Activated CD4-positive, CD25-positive, alpha-beta regulatory T cell treated with anti-CD3 and anti-CD28 coated beads, Interleukin-2, amount 50 U/mL, for 16 hours (primary cell): ENCODE data around the gene SNAPC4.

Experiments
- DNase-seq: peaks from one replicate; pipeline ENCODE4 v3.0.0-alpha.2; 2020; ENCODE audit warnings: low read depth, low spot score

Gene SNAPC4

DNA sequence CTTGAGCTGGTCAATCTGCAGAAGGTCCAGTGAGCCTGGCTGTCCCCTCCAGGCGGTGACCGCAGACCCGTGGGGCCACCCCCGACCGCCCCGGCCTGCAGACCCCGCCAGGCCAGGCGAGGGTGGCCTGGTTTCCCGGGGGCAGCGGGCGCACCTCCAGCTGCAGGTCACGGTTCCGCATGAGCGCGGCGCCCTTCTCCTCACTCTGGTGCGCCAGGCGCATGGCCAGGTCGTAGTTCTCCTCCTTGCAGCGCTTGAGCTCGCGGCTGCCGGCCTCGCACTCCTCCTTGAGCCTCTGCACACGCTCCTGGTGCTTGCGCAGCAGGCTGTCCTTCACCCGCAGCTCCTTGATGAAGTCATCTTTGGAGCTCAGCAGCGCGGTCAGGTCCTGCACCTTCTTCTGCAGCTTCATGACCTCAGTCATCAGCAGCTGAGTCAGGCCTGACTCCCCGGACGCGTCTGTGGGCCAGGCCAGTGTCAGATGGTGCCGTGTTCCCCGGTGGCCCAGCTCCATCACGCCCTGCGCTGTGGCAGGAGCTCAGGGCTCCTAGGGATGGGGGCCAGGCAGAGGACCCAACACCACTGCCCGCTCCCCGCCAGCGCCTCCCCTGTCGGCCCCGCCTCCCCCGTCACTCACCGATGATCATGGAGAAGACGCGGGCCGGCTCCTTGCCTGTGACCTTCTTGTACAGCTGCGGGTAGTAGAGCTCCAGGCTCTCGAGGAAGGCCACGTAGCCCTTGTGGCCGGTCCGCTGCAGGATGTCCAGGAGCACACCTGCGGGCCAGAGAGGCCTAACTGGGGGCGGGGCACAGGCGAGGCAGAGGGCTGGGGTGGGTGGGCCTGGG lies 29.1 kb downstream of the SNAPC4 start:
- DNase-seq, result no peak

GRCh38 chr9:136370037-136370436 lies 29.9 kb downstream of the SNAPC4 start:
- DNase-seq, result no peak

DNA sequence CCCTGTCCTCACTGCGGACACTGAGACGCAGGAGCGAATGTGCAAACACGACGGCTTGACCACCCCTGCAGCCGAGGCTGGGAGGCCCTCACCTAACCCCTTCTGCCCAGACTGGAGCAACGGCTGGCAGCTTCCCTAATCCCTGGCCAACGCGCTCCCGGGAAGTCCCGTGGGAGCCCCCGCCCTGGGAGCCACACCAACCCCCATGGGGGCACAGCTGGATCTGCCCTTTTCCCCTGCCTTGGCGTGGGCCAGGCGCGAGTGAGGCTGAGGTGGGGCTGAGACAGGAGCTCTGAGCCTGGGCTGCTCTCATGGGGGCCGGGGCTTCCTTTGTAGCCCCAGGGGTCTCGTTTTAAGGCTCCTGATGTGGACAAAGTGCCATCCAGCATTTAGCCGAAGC lies 31.8 kb downstream of the SNAPC4 start:
- no peak for DNase-seq

- no peak for DNase-seq
Measured at GRCh38 chr9:136367296-136368145, 32.4 kb downstream of the SNAPC4 start.

DNA sequence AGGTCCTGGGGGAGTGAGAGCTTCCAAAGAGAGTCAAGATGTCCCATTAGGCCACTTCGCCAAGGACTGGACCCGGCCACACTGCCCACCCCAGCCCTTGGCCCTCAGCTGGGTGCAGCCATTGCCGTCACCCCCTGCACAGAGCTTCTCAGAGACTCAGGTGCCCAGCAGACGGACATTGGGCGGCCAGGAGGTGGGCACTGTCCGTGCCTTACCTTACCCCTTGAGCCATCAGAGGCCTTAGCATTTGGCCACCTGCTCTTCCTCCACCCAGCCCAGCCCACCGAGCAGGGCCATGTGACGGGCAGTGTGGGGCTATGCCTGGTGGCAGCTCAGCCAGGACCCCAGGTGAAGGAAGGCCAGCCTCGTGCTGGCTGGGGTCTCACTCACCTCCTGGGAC lies 33.1 kb downstream of the SNAPC4 start:
- no peak for DNase-seq

- DNase-seq, result no peak
Measured at GRCh38 chr9:136365775-136366222, 34.2 kb downstream of the SNAPC4 start.

DNA sequence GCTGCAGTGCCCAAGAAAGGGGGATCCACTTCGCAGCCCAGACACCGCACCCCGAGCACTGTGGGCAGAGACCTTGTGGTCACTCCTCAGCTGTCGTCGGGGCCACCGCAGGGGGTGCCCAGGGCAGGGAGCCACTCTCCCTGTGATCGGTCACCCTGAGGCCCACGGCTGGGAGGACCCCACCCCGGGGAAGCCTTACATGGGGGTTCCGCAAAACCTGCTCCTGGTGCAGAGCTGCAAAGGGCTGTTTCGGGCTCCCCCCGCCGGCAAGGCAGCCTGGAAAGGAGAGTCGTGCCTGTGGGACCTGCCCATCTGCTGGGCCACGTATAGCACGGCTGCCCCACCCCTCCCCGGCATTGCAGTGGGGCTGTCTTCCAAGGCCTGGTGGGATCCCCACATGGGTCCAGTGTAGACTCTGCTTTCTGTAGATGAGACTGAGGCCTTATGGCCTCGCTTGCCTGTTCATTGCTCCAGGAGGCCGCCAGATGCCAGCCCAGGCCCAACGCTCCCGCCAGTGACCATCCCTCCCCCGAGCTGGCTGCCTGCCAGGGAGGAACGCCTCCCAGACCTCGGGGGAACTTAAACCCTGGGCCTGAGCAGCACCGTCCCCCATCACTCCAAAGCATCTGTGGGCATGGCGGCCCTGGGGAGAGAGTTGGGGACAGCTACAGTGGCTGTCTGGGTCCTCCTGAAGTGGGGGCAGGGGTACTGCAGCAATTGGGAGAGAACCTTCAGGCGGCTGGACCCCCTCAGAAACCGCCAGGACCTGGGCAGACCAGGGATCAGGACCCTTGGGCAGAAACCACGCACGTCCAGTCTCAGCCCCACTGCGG lies 34.8 kb downstream of the SNAPC4 start:
- DNase-seq, result no peak

- no peak for DNase-seq
Measured at GRCh38 chr9:136363949-136364748, 35.8 kb downstream of the SNAPC4 start.

DNA sequence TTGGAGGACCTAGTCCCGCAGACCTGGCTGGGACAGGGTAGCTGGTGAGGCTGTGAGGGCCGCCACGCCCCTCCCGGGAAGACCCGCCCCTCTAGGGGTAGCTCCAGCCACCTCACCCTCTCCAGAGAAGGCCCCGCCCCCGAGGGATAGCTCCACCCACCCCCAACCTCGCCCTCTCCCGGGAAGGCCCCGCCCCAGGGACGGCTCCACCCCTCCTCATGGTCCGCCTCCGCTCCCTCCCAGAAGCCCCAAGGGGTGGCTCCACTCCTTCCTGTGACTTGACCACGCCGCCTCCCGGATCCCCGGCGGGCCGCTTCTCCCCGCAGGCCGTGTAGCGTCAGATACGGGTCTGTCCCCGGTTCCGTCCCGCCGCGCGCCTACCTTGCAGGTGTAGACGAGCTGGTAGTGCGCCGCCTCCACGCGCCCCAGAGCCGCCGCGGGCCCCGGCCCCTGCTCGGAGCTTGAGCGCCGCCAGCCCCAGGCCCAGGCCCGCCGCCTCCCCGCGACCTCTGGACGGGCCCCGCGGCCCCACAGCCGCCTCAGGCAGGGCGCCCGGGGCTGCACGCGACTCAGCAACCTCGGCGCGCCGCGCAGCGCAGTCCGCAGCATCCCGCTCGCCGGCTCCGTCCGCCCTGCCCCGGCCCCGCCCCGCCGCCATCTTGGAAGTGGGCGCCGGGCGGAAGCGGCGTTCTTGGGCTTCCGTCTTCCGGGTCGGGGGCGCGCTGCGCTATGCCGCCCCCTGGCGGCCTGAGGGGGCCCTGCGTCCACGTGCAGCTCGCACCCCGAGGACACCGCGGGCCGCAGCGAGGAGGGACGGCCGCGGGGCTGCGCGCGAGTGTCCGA lies 36.6 kb downstream of the SNAPC4 start, which contains the start of gene DNLZ:
Gene DNLZ (minus strand): TSS at position 639 of the 843 bp plus-strand sequence. CDS start 30 bp downstream, at position 609.
- DNase-seq, result peak; percentile 78

DNA sequence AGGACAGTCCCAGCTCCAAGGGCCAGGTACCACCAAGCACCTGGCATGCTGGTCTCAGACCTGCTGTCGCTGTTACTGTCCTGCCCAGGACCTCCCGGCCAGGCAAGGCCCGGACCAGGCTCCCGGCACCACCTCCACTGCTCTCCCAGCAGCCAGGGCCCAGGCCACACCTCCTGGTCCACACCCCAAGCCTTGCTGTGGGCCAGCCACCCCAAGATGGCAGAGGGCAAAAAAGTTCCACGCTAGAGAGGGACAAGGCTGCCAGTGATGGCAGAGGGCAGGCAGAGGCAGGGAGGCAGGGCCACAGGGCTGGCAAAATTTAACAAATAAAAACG lies 37.6 kb downstream of the SNAPC4 start:
- DNase-seq, result no peak

- no peak for DNase-seq
Measured at GRCh38 chr9:136361754-136362449, 38.1 kb downstream of the SNAPC4 start.

GRCh38 chr9:136361047-136361753 lies 38.8 kb downstream of the SNAPC4 start:
- no peak for DNase-seq

- no peak for DNase-seq
Measured at GRCh38 chr9:136359774-136360718, 39.9 kb downstream of the SNAPC4 start.

- DNase-seq, result no peak
Measured at GRCh38 chr9:136358888-136359287, 41.1 kb downstream of the SNAPC4 start.

- DNase-seq, result no peak
Measured at GRCh38 chr9:136358016-136358415, 42.0 kb downstream of the SNAPC4 start.

DNA sequence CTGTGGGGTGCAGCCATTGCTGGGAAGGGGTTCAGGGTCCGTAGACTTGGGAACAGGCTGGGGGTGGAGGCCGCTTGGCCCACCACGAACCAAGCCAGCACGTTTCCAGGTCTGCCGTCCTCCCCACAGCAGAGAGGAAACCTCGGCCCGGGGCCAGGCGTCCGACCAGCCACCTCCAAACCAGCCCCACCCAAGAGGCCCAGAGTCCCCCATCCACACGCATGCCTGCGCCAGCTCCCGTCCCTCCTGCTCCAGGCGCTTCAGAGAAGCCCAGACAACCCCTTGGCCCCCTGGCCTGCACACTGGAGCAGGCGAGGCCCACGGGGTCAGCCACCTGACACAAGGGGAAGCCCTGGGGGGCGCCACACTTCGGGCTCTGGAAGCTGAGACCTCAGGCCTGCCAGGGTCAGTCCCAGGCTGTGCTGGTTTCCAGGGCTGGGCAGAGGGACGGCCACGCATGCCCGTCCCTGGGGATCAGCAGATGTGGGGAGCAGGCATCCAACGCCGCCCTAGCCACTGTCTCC lies 42.7 kb downstream of the SNAPC4 start:
- DNase-seq, result no peak
